IPS DF 6.9 (cell line): ENCODE measurements around the gene HPCAL1.

Experiments
- DNase-seq: peaks from one replicate; pipeline ENCODE4 v3.0.0-alpha.2; 2013; ENCODE audit warnings: low read depth, low spot score
- H3K27ac ChIP-seq: one replicate; pipeline ENCODE4 v1.5.1; 2013; ENCODE audit warnings: low read length, control low read depth
- H3K27me3 ChIP-seq: 2 replicates; pipeline ENCODE4 v1.6.1; 2013; ENCODE audit warnings: mild to moderate bottlenecking, low read length; ENCODE audit not compliant: control insufficient read depth, insufficient read depth
- H3K36me3 ChIP-seq: 2 replicates; pipeline ENCODE4 v1.6.1; 2013; ENCODE audit warnings: low read length; ENCODE audit not compliant: control insufficient read depth, insufficient read depth
- H3K4me1 ChIP-seq: 2 replicates; pipeline ENCODE4 v1.6.1; 2013; ENCODE audit warnings: low read length; ENCODE audit not compliant: control insufficient read depth, insufficient read depth
- H3K4me3 ChIP-seq: 2 replicates; pipeline ENCODE4 v1.5.1; 2013; ENCODE audit warnings: mild to moderate bottlenecking, low read length
- H3K9me3 ChIP-seq: 2 replicates; pipeline ENCODE4 v1.6.1; 2013; ENCODE audit warnings: low read length, inconsistent platforms; ENCODE audit not compliant: control insufficient read depth, insufficient read depth
- WGBS: extraction: QIAGEN DNeasy Blood & Tissue Kit; methylation state at CpG from one replicate; pipeline ENCODE4 v1.1.7; 2013; ENCODE audit warnings: mixed read lengths, missing lambda C conversion rate; ENCODE audit not compliant: insufficient read length, insufficient coverage; 5-methylcytosine and 5-hydroxymethylcytosine counted together

Gene HPCAL1

GRCh38 chr2:10400978-10401951, 98.6 kb downstream of the HPCAL1 start:
- H3K9me3 ChIP-seq: no peaks in the 10 kb centered on the region
- WGBS: no CpG with 5 or more reads among the region's 21 CpGs
- DNase-seq: no peak
- H3K36me3 ChIP-seq: no peaks in the 10 kb centered on the region
- no peak overlapping the region for H3K4me3 ChIP-seq
- no peaks in the 10 kb centered on the region for H3K27me3 ChIP-seq
- no peaks in the 10 kb centered on the region for H3K4me1 ChIP-seq
- H3K27ac ChIP-seq: no peak overlapping the region

GRCh38 chr2:10402062-10402585, 99.4 kb downstream of the HPCAL1 start:
- no peaks in the 10 kb centered on the region for H3K4me1 ChIP-seq
- H3K27ac ChIP-seq: no peak overlapping the region
- WGBS: no CpG with 5 or more reads among the region's 14 CpGs

GRCh38 chr2:10402653-10403215, 100.0 kb downstream of the HPCAL1 start:
- DNase-seq: no peak
- no CpG with 5 or more reads among the region's 8 CpGs for WGBS
- no peaks in the 10 kb centered on the region for H3K9me3 ChIP-seq
- H3K27me3 ChIP-seq: no peaks in the 10 kb centered on the region
- no peak overlapping the region for H3K27ac ChIP-seq
- H3K4me1 ChIP-seq: no peaks in the 10 kb centered on the region
- H3K36me3 ChIP-seq: no peaks in the 10 kb centered on the region
- no peak overlapping the region for H3K4me3 ChIP-seq

More at GRCh38 chr2:10402062-10402585, 99.4 kb downstream of the HPCAL1 start:
- no peaks in the 10 kb centered on the region for H3K9me3 ChIP-seq
- DNase-seq: no peak
- H3K27me3 ChIP-seq: no peaks in the 10 kb centered on the region
- H3K36me3 ChIP-seq: no peaks in the 10 kb centered on the region
- no peak overlapping the region for H3K4me3 ChIP-seq

- Histone ChIP-seq H3K36me3 (no peaks in the 10 kb centered on the region), H3K27ac (no peak overlapping the region), H3K27me3 (no peaks in the 10 kb centered on the region), H3K4me3 (no peak overlapping the region), H3K9me3 (no peaks in the 10 kb centered on the region), H3K4me1 (no peaks in the 10 kb centered on the region)
- DNase-seq: no peak
- no CpG with 5 or more reads among the region's 20 CpGs for WGBS
Observed at GRCh38 chr2:10404324-10405143, 101.8 kb downstream of the HPCAL1 start.

GRCh38 chr2:10405448-10405847, 102.7 kb downstream of the HPCAL1 start:
- no peaks in the 10 kb centered on the region for H3K9me3 ChIP-seq
- H3K36me3 ChIP-seq: no peaks in the 10 kb centered on the region
- no peaks in the 10 kb centered on the region for H3K4me1 ChIP-seq
- H3K27ac ChIP-seq: no peak overlapping the region
- H3K4me3 ChIP-seq: no peak overlapping the region
- H3K27me3 ChIP-seq: no peaks in the 10 kb centered on the region
- no peak for DNase-seq
- WGBS: no CpG with 5 or more reads among the region's 13 CpGs

- Histone ChIP-seq H3K9me3 (no peaks in the 10 kb centered on the region), H3K27me3 (no peaks in the 10 kb centered on the region), H3K4me1 (no peaks in the 10 kb centered on the region), H3K4me3 (no peak overlapping the region), H3K36me3 (no peaks in the 10 kb centered on the region), H3K27ac (no peak overlapping the region)
- no peak for DNase-seq
- no CpG with 5 or more reads among the region's 10 CpGs for WGBS
Observed at GRCh38 chr2:10406016-10406415, 103.3 kb downstream of the HPCAL1 start.

GRCh38 chr2:10406491-10407188, 103.9 kb downstream of the HPCAL1 start:
- no peaks in the 10 kb centered on the region for H3K4me1 ChIP-seq
- no peaks in the 10 kb centered on the region for H3K9me3 ChIP-seq
- no peaks in the 10 kb centered on the region for H3K36me3 ChIP-seq
- H3K27me3 ChIP-seq: no peaks in the 10 kb centered on the region
- no CpG with 5 or more reads among the region's 18 CpGs for WGBS
- no peak overlapping the region for H3K4me3 ChIP-seq
- no peak overlapping the region for H3K27ac ChIP-seq
- DNase-seq: no peak

GRCh38 chr2:10407432-10407831, 104.7 kb downstream of the HPCAL1 start:
- Histone ChIP-seq H3K36me3 (no peaks in the 10 kb centered on the region), H3K27ac (no peak overlapping the region), H3K4me3 (no peak overlapping the region), H3K27me3 (no peaks in the 10 kb centered on the region), H3K9me3 (no peaks in the 10 kb centered on the region), H3K4me1 (no peaks in the 10 kb centered on the region)
- no CpG with 5 or more reads among the region's 4 CpGs for WGBS
- DNase-seq: no peak

GRCh38 chr2:10407841-10408648, 105.3 kb downstream of the HPCAL1 start:
- no peaks in the 10 kb centered on the region for H3K36me3 ChIP-seq
- WGBS: no CpG with 5 or more reads among the region's 11 CpGs
- DNase-seq: no peak
- no peak overlapping the region for H3K27ac ChIP-seq
- H3K4me1 ChIP-seq: no peaks in the 10 kb centered on the region
- no peak overlapping the region for H3K4me3 ChIP-seq
- no peaks in the 10 kb centered on the region for H3K27me3 ChIP-seq
- no peaks in the 10 kb centered on the region for H3K9me3 ChIP-seq
